Activated T-cell treated with anti-CD3 and anti-CD28 coated beads for 48 hours (primary cell): ENCODE measurements around the gene RPTOR.

ENCODE experiments used
- DNase-seq: peaks from one replicate; pipeline ENCODE4 v3.0.0-alpha.2; 2020; ENCODE audit warnings: low read depth

The RPTOR gene

GRCh38 chr17:80892900-80893603 lies 348.4 kb downstream of the RPTOR start:
- DNase-seq = peak; percentile 45

GRCh38 chr17:80893604-80894438 lies 349.2 kb downstream of the RPTOR start:
- no peak for DNase-seq

- no peak for DNase-seq
Observed at GRCh38 chr17:80894439-80894721, 349.7 kb downstream of the RPTOR start.

- no peak for DNase-seq
Observed at GRCh38 chr17:80894726-80895125, 350.1 kb downstream of the RPTOR start.

DNA sequence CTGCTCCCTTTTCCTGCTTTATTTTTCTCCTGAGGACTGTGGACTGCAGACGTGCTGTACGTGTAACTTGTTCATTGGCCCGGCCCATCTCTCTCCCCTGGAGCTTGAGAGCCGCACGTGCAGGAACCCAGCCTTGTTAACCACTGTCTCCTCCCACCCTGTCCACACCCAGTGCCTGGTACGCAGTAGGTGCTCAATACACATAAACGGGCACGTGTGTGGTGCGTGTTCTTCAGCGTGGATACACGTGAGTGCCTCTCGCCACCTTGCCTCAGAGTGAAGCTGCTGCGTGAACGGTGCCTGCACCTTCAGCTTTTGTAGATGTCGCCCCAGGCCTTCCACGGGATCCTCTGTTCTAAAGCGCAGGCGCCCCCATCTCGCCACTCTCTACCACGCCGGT lies 350.7 kb downstream of the RPTOR start:
- DNase-seq = no peak

GRCh38 chr17:80898716-80899115 lies 354.1 kb downstream of the RPTOR start:
- DNase-seq = no peak

GRCh38 chr17:80899402-80900268 lies 355.0 kb downstream of the RPTOR start:
- peak; percentile 76 for DNase-seq

DNA sequence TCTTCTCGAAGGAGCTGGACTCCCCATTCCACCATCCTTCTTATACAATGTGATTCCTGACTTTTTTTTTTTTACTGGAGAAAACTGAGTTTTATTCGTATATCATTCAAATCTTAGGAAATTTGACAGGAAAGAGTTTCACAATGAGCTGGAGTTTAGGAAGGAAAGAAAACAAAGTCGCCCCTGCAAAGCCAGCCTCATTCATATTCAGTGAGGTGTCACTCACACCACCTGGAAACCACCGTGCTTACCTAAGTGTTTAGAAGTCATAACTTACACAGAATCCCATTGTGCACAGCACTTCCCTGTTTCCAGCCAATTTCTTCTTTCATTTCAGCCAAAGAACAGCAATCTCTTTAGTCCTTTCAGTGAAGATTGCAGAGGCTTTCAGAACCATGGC lies 356.7 kb downstream of the RPTOR start:
- no peak for DNase-seq

DNA sequence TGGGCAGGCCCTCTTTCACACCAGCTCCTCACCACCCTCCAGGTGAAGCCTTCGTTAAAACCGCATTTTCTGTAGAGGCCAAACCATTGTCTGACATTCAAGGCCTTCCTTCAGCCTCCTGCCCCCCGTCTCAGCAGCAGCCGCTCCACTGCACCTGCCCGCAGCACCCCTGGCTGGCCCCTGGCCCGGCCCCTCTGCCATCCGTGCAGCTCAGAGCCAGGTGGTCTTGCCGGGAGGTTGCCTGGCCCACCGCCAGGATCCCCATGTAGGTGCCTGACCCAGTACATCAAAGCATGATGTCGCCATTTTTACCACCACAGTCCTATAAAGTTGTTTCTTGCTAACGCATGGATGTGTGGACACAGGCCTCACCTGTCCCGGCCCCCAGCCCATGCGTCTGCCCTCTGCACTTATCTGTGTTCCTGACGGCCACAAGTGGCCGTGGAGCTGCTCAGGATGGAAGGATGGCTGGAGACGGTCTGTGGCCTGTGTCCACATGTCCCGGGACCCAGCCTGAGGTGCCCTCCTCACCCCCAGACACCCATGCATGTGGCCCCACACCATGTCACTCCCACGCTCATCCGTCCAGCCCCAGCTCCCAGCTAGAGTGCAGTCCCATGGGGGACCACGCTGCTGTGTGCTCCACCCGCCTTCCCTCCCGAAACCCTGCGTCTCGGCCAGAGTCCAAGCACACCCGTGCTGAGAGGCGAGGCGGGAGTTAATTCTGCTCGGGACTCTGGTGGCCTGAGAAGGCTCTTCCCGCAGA lies 357.7 kb downstream of the RPTOR start:
- no peak for DNase-seq

DNA sequence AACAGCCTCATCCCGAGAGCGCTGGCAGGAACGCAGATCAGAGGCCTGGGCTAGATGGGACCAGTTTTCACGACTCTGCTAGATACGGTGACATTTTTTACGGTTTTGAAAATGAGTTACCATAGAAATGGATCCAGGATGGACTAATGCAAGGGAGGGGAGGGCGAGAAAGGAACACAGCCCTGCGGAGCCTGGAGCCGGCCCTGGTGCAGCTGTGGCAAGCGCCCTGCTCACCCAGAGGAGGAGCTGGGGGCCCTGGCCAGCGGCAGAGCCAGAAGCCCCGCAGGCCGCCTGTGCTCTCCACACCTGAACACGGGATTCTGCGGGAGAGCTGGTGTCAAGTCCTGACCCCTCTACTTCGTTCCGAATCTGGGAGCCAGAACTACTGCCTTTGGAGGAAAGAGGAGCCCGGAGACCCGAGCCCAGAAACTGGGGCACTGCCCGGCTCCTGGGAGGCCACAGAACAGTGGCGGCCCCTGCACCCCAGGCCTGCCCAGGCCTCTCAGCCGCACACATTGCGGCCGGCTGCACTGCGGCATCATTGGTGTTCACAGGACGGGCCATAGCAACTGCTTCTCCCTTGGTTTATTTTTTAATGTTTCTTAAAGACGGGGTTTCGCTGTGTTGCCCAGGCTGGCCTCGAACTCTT lies 358.4 kb downstream of the RPTOR start:
- DNase-seq = no peak

- DNase-seq = no peak
Observed at GRCh38 chr17:80904036-80904753, 359.6 kb downstream of the RPTOR start.

GRCh38 chr17:80905586-80906230 lies 361.1 kb downstream of the RPTOR start:
- DNase-seq = no peak

DNA sequence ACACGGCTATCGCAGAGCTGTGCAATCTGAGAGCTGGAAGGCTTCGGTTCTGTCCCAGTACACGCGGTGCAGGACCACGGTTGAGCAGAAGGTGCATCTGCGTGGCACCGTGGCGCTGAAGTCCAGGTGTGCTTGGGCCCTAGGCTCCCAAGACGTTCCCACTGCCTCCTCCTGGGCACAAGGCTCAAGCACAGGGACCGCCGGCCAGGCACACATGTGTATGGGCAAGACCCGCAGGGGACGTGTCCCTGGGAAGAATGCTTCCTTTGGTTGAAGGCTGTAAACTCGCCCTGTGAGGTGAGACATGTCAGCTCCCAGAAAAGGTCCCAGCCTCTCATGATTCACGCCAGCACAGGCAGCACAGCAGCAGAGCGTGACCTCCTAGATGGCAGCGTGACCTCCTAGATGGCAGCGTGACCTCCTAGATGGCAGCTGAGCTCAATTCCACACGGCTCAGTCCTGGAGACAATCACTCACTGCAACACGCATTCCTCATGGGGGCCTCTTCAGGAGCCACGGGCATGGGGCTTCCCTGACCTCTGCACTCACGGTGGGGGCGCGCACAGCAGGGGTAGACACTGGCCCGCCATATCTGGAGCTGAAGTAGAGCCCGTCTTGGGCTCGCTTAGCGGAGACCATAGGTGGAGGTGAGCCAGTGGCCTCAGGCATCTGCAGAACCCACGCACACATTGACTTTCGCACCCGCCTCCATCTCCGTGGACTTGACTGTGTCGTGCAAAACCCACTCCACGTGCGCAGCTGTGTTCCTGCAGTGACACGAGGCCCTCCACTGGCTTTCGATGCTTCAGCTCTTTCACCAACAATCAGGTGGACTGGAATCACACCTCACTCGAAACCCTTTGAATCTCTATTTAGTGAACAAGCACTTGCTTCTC lies 362.0 kb downstream of the RPTOR start:
- no peak for DNase-seq

DNA sequence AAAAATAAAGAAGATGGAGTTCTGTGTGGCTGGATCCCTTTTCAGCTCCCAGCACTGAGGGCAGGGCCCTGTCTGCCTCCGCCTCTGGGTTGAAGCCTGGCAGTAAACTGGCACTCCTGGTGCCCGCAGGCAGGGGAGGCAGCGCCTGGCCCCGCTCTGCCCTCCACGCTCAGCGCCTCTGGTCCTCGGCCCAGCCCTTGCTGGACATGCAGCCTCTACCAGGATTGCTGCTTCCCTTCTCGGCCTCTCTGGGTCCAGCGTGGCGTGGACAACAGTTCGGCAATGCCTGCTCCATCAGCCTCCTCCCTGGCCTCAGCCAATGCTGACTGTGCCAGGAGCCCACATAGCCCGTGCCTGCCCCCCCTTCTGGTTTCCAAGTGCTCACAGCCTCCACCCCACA lies 362.6 kb downstream of the RPTOR start:
- no peak for DNase-seq

DNA sequence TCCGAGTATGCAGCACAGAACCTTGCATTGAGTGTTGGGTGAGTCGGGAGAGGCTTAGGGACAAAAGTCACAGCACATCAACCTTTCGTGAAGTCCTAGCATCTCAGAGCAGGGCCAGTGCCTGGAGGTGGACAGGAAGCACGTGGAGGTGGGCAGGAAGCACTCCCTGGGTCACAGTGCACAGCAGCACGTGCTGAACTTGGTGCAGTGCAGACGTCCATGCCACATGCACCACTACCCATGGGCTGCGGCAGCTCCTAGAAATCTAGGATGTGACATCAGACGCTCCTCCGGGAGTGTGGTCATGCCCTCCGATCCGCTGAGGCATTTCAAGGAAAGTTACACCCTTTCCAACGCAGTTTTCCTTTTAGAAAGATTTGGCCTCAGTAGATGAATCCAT lies 363.6 kb downstream of the RPTOR start:
- no peak for DNase-seq

DNA sequence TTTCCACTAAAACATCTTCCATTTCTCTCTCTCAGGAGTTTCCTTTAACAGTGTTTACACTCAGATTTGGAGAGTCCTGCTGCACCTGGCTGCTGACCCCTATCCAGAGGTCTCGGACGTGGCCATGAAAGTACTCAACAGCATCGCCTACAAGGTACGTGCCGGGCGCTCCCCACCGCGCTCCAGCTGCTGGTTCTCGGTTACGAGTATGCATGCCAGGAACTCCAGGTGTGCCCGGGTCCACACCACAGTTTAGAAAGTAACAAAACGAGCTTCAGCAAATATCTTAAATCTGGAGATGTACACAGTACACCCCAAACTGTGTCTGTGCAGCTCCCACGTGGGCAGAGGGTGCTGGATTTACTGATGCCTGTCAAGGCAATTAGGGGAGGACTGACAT lies 364.1 kb downstream of the RPTOR start:
- no peak for DNase-seq

GRCh38 chr17:80909635-80910034 lies 365.0 kb downstream of the RPTOR start:
- DNase-seq = no peak

GRCh38 chr17:80910043-80910442 lies 365.4 kb downstream of the RPTOR start:
- no peak for DNase-seq

DNA sequence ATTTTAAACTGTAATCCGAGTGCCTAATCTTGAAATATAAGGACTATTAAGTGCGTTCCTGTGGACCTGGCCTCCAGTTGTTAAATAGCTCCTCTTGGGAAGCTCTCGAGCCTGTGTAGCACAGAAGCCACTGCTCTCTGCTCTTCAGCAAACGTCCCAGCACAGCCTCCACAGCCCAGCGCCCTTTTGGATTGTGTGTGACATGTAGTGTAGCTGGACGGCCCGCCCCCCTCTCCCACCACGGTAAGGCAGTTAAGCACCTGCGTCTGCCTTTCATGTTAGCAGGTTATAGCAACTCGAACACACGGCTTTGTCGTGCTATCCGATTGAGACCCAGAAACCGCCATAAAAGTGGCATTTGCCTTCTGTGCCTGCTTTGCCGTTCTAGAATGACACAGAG lies 367.8 kb downstream of the RPTOR start:
- no peak for DNase-seq
